SKM-1 (cell line): ENCODE data around the gene SQSTM1.
"Not testable (repeated sequence)": the region's sequence is repeated elsewhere in the genome, so short reads cannot be mapped to it uniquely, and the experiment has no call there.

Experiments
- DNase-seq: peaks from one replicate; lab custom pipeline; 2025; ENCODE audit not compliant: unreplicated experiment; lab: John Stamatoyannopoulos, UW

The SQSTM1 gene

GRCh38 chr5:179820483-179821297 lies at the start of gene SQSTM1:
TSS of gene SQSTM1 (plus strand) at chr5:179820905. CDS start at chr5:179820937, 32 bp downstream.
- peak; percentile 18 for DNase-seq

- no peak for DNase-seq
Observed at GRCh38 chr5:179771311-179771895, 49.3 kb upstream of the SQSTM1 start.

- DNase-seq = no peak
Observed at GRCh38 chr5:179772351-179772750, 48.4 kb upstream of the SQSTM1 start.

GRCh38 chr5:179773686-179774040 lies 47.0 kb upstream of the SQSTM1 start:
- no peak for DNase-seq

- no peak for DNase-seq
Observed at GRCh38 chr5:179774442-179774841, 46.3 kb upstream of the SQSTM1 start.

GRCh38 chr5:179776411-179776938 lies 44.2 kb upstream of the SQSTM1 start:
- DNase-seq = no peak

GRCh38 chr5:179777456-179777855 lies 43.2 kb upstream of the SQSTM1 start:
- DNase-seq = no peak

GRCh38 chr5:179777909-179778308 lies 42.8 kb upstream of the SQSTM1 start:
- DNase-seq = no peak

GRCh38 chr5:179778591-179778990 lies 42.1 kb upstream of the SQSTM1 start:
- no peak for DNase-seq

GRCh38 chr5:179779826-179780225 lies 40.9 kb upstream of the SQSTM1 start:
- no peak for DNase-seq

- DNase-seq = peak; percentile 83
Observed at GRCh38 chr5:179780362-179780761, 40.3 kb upstream of the SQSTM1 start.

- no peak for DNase-seq
Observed at GRCh38 chr5:179781846-179782245, 38.9 kb upstream of the SQSTM1 start.

- no peak for DNase-seq
Observed at GRCh38 chr5:179783128-179783527, 37.6 kb upstream of the SQSTM1 start.

GRCh38 chr5:179786861-179787260 lies 33.8 kb upstream of the SQSTM1 start:
- DNase-seq = no peak

GRCh38 chr5:179788193-179788854 lies 32.4 kb upstream of the SQSTM1 start:
- no peak for DNase-seq

- not testable (repeated sequence) for DNase-seq
Observed at GRCh38 chr5:179789278-179789677, 31.4 kb upstream of the SQSTM1 start.

GRCh38 chr5:179791881-179792611 lies 28.7 kb upstream of the SQSTM1 start:
- no peak for DNase-seq

- DNase-seq = no peak
Observed at GRCh38 chr5:179792612-179793467, 27.9 kb upstream of the SQSTM1 start.

- peak; percentile 81 for DNase-seq
Observed at GRCh38 chr5:179793468-179794139, 27.1 kb upstream of the SQSTM1 start, which contains the start of gene LTC4S. TSS of gene LTC4S (plus strand) at chr5:179793986. CDS start at chr5:179794081, 95 bp downstream.

GRCh38 chr5:179794171-179794570 lies 26.5 kb upstream of the SQSTM1 start:
- no peak for DNase-seq
